Measurements from ENCODE around the gene VPREB1. TPM values are rescaled to one million over a fixed set of nuclear protein-coding genes. Genes with fewer than 3 reads are reported as not detected.
A peak's percentile ranks its signal among the peaks of the same experiment; 100 is the strongest.

VPREB1 gene
- total RNA-seq, 2 donors from 2014 or later: not detected

DNA sequence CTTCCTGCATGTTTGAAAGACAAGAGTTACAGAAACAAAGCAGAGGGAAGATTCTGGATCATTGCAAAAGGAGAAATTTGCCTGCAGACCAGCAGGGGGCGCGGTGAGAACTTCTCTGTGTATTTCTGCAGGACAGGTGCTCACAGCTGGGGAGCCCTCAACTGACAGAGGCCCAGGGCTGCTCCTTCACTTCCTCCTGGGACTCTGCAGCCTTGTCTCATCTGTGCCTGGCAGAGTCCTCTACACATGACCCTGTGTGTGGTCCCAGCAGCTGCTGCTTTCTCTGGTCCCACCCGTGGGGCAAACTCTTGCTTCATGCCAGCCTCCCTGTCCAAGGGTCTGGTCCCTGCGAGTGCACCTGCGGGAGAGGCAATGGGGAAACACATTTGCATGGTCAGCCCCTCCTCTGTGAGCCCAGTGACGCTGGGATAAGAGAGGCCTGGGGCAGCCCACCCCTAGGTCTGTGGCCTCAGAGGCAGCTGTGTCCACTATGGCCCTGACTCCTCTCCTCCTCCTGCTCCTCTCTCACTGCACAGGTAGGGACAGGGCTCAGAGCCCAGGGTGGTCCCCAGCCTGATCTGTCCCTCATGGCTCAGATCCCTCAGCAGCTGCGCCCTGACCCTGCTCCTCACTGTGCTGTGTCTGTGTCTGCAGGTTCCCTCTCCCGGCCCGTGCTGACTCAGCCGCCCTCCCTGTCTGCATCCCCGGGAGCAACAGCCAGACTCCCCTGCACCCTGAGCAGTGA, 43.2 kb upstream of the VPREB1 start:
- peaks cover 14% of the 10 kb centered on the region for H3K27me3 ChIP-seq (replicated peaks; ENCODE audit: insufficient read depth)
- no peak overlapping the region for H3K4me3 ChIP-seq
- TF ChIP-seq POLR2A (IDR thresholded peaks at IDR 0.05) (no peak), POLR2AphosphoS5 (IDR thresholded peaks at IDR 0.05) (no peak)
- TF ChIP-seq, protein P1, sequence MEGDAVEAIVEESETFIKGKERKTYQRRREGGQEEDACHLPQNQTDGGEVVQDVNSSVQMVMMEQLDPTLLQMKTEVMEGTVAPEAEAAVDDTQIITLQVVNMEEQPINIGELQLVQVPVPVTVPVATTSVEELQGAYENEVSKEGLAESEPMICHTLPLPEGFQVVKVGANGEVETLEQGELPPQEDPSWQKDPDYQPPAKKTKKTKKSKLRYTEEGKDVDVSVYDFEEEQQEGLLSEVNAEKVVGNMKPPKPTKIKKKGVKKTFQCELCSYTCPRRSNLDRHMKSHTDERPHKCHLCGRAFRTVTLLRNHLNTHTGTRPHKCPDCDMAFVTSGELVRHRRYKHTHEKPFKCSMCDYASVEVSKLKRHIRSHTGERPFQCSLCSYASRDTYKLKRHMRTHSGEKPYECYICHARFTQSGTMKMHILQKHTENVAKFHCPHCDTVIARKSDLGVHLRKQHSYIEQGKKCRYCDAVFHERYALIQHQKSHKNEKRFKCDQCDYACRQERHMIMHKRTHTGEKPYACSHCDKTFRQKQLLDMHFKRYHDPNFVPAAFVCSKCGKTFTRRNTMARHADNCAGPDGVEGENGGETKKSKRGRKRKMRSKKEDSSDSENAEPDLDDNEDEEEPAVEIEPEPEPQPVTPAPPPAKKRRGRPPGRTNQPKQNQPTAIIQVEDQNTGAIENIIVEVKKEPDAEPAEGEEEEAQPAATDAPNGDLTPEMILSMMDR (IDR thresholded peaks at IDR 0.05): peak in 1 of 4 experiments; percentile 23
- DNase-seq (ENCODE audit: low spot score): no peak
- H3K27ac ChIP-seq: no peak overlapping the region
- H3K9me3 ChIP-seq: no peaks in the 10 kb centered on the region
- no peaks in the 10 kb centered on the region for H3K4me1 ChIP-seq (replicated peaks)
- WGBS: 39% methylated on average over 11 of the region's 11 CpGs
- no peaks in the 10 kb centered on the region for H3K36me3 ChIP-seq
- intact Hi-C loops (cut with DNase I): no loop called here

DNA sequence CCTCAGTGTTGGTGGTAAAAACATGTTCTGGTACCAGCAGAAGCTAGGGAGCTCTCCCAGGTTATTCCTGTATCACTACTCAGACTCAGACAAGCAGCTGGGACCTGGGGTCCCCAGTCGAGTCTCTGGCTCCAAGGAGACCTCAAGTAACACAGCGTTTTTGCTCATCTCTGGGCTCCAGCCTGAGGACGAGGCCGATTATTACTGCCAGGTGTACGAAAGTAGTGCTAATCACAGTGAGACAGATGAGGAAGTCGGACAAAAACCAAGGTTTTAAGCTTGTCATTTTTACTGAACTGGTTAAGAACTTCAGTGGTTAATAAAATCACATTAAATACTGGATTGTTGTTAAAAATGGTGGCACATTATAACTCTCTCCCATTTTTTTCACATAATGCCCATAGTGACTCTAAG, 42.6 kb upstream of the VPREB1 start:
- WGBS: 73% methylated on average over 6 of the region's 6 CpGs
- DNase-seq (ENCODE audit: low spot score): no peak
- Histone ChIP-seq H3K27me3 (replicated peaks; ENCODE audit: insufficient read depth) (peaks cover 14% of the 10 kb centered on the region), H3K4me3 (no peak overlapping the region), H3K27ac (no peak overlapping the region), H3K36me3 (no peaks in the 10 kb centered on the region), H3K9me3 (no peaks in the 10 kb centered on the region), H3K4me1 (replicated peaks) (no peaks in the 10 kb centered on the region)
- TF ChIP-seq POLR2AphosphoS5 (IDR thresholded peaks at IDR 0.05) (no peak), POLR2A (IDR thresholded peaks at IDR 0.05) (no peak)
- TF ChIP-seq, protein P1 (IDR thresholded peaks at IDR 0.05): no peak
- intact Hi-C loops (cut with DNase I): no loop called here

DNA sequence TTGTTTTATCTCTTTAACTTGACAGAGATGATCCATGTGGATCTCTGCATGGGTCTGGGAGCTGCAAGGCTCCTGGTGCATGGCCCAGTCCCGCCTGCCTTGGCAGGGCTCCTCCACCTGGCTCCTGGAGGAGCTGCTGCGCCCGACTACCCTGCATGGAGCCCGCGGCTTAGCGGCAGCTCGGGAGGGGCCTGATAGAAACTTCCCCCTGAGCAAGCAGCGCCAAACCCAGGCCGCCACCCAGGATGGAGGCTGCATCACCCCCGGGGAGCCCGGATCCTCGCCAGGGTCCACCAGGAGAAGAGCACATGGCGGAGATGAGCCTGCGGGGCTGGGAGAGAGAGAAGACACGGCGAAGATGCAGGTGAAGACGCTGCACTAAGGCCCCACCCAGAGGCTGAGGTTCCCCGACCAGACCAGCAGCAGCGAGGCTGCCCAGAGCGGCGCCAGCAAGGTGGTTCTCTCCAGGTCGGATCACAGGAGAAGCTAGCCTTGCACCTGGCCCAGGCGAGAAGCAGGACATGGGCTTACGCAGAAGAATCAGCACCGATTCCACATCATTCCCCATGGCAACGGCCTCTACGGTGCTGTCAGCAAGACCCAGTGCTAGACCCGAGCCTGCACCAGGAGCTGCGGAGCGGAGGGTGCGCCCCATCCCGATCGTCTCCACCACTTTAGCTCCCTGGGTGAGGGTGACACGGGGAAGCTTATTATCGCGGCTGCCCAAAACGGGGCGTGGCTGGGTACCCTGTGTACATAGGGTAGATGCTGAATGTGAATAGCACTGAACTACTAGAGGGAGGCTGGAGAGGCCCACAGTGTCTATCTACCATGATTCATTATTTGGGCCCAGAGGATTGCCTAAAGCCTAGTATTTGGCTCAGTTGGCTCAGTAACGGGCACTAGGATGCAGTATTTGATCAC, 41.3 kb upstream of the VPREB1 start:
- H3K36me3 ChIP-seq: no peaks in the 10 kb centered on the region
- H3K4me1 ChIP-seq (replicated peaks): no peaks in the 10 kb centered on the region
- WGBS: 70% methylated on average over 39 of the region's 39 CpGs
- H3K27ac ChIP-seq: no peak overlapping the region
- H3K27me3 ChIP-seq (replicated peaks; ENCODE audit: insufficient read depth): peaks cover 17% of the 10 kb centered on the region
- no peak overlapping the region for H3K4me3 ChIP-seq
- no peak for TF ChIP-seq POLR2AphosphoS5 (IDR thresholded peaks at IDR 0.05)
- TF ChIP-seq POLR2A (IDR thresholded peaks at IDR 0.05): no peak
- TF ChIP-seq, protein P1 (IDR thresholded peaks at IDR 0.05): no peak
- intact Hi-C loops (cut with DNase I): no loop called here
- no peak for DNase-seq (ENCODE audit: low spot score)
- H3K9me3 ChIP-seq: no peaks in the 10 kb centered on the region

DNA sequence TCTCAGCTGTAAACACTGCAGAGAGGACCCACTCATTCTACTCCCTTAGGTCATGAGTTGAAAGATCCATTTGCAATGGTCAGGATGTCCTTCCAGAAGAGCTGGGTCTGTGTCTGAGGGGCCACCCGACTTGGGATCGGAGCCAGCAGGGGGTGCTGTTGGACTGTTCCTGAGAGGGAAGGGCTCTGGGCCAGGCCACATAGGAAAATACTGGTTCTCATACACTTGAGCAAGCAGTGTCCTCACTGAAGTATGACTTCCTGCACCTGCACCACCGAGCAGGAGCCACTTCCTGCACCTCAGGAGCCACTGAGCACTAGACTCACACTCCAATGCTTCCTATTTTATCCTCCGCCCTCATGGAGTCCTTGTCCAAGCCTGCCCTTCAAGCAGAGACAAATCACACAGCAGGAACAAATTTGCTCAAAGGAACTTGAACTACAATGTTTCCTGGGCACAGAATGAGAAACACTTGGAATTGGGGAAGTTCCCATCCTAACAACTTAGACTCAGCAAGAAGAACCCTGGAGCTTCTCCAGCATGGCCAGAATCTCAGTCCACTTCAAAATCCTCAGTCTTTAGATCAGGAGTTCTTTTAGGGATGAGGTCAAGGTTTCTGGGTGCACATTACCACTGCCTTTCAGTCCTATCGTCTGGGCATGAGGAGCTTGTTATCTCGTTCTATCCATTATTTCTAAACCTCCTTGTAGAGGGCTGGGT, 36.6 kb upstream of the VPREB1 start:
- WGBS: 22% methylated on average over 6 of the region's 6 CpGs
- H3K27ac ChIP-seq: no peak overlapping the region

More for the DNA sequence above, 36.6 kb upstream of the VPREB1 start:
- no peak overlapping the region for H3K4me3 ChIP-seq
- intact Hi-C loops (cut with DNase I): no loop called here
- peak; percentile 20 for DNase-seq (ENCODE audit: low spot score)
- H3K9me3 ChIP-seq: no peaks in the 10 kb centered on the region
- no peaks in the 10 kb centered on the region for H3K4me1 ChIP-seq (replicated peaks)
- TF ChIP-seq, protein P1 (IDR thresholded peaks at IDR 0.05): peak in 2 of 4 experiments; percentile 39 to 41
- no peak for TF ChIP-seq POLR2AphosphoS5 (IDR thresholded peaks at IDR 0.05)
- no peaks in the 10 kb centered on the region for H3K36me3 ChIP-seq
- peaks cover 9% of the 10 kb centered on the region for H3K27me3 ChIP-seq (replicated peaks; ENCODE audit: insufficient read depth)

Data from prostate gland (tissue), 2 donors.